ENCODE results near the gene JMJD7.
A peak's percentile ranks its signal among the peaks of the same experiment; 100 is the strongest.

JMJD7 gene

GRCh38 chr15:41877631-41878354 lies 49.9 kb downstream of the JMJD7 start:
- Histone ChIP-seq H3K9ac (peak overlapping the region in 1 of 11 experiments; percentile 4; a peak in 2 of 22 replicates), H3K4me3 (no peak overlapping the region), H3K27me3 (peaks cover 0 to 22% (median 12%) of the 10 kb centered on the region in 11 experiments; a peak in 16 of 22 replicates), H3K4me2 (peak overlapping the region in 8 of 11 experiments; percentile 52 to 88 (median 68); a peak in 16 of 22 replicates), H3K9me3 (replicated peaks in 1 of 11) (no peaks in the 10 kb centered on the region), H3K4me1 (peaks cover 0 to 60% (median 43%) of the 10 kb centered on the region in 10 experiments; a peak in 18 of 20 replicates), H4K20me1 (peaks cover 0 to 27% (median 0%) of the 10 kb centered on the region in 11 experiments; a peak in 6 of 22 replicates), H3K27ac (no peak overlapping the region), H3K36me3 (no peaks in the 10 kb centered on the region)
- TF ChIP-seq Cebpa-rat (IDR thresholded peaks at IDR 0.05), result no peak

- peak overlapping the region in 2 of 11 experiments; percentile 4 to 31; a peak in 2 of 22 replicates for H3K9ac ChIP-seq
- TF ChIP-seq Cebpa-rat (IDR thresholded peaks at IDR 0.05), result no peak
- no peaks in the 10 kb centered on the region for H3K9me3 ChIP-seq (replicated peaks in 1 of 11)
- H4K20me1 ChIP-seq, result peaks cover 0 to 32% (median 0%) of the 10 kb centered on the region in 11 experiments; a peak in 8 of 22 replicates
- H3K4me1 ChIP-seq, result peaks cover 4 to 66% (median 48%) of the 10 kb centered on the region in 10 experiments; a peak in 19 of 20 replicates
- peak overlapping the region in 8 of 11 experiments; percentile 52 to 88 (median 68); a peak in 15 of 22 replicates for H3K4me2 ChIP-seq
- H3K27ac ChIP-seq, result no peak overlapping the region
- no peak overlapping the region for H3K4me3 ChIP-seq
- peaks cover 0 to 22% (median 12%) of the 10 kb centered on the region in 11 experiments; a peak in 16 of 22 replicates for H3K27me3 ChIP-seq
- H3K36me3 ChIP-seq, result no peaks in the 10 kb centered on the region
Observed at GRCh38 chr15:41878355-41878699, 50.4 kb downstream of the JMJD7 start.

- Histone ChIP-seq H3K9ac (no peak overlapping the region), H3K27me3 (peaks cover 0 to 22% (median 12%) of the 10 kb centered on the region in 11 experiments; a peak in 16 of 22 replicates), H3K4me2 (no peak overlapping the region), H3K27ac (no peak overlapping the region), H3K4me3 (no peak overlapping the region), H3K36me3 (no peaks in the 10 kb centered on the region), H4K20me1 (peaks cover 0 to 30% (median 0%) of the 10 kb centered on the region in 11 experiments; a peak in 8 of 22 replicates), H3K4me1 (peaks cover 8 to 70% (median 53%) of the 10 kb centered on the region in 10 experiments; a peak in 19 of 20 replicates), H3K9me3 (replicated peaks in 1 of 11) (no peaks in the 10 kb centered on the region)
- TF ChIP-seq Cebpa-rat (IDR thresholded peaks at IDR 0.05), result no peak
Observed at GRCh38 chr15:41879321-41879845, 51.5 kb downstream of the JMJD7 start.

- no peaks in the 10 kb centered on the region for H3K36me3 ChIP-seq
- no peak overlapping the region for H3K9ac ChIP-seq
- no peak overlapping the region for H3K4me3 ChIP-seq
- peaks cover 0 to 22% (median 0%) of the 10 kb centered on the region in 11 experiments; a peak in 8 of 22 replicates for H4K20me1 ChIP-seq
- H3K4me1 ChIP-seq, result peaks cover 8 to 64% (median 49%) of the 10 kb centered on the region in 10 experiments; a peak in 19 of 20 replicates
- no peaks in the 10 kb centered on the region for H3K9me3 ChIP-seq (replicated peaks in 1 of 11)
- TF ChIP-seq Cebpa-rat (IDR thresholded peaks at IDR 0.05), result no peak
- peak overlapping the region in 1 of 11 experiments; percentile 19; a peak in 1 of 22 replicates for H3K4me2 ChIP-seq
- H3K27me3 ChIP-seq, result peaks cover 0 to 22% (median 12%) of the 10 kb centered on the region in 11 experiments; a peak in 16 of 22 replicates
- H3K27ac ChIP-seq, result no peak overlapping the region
Observed at GRCh38 chr15:41880156-41880877, 52.4 kb downstream of the JMJD7 start.

GRCh38 chr15:41881086-41881485 lies 53.2 kb downstream of the JMJD7 start:
- Histone ChIP-seq H3K9me3 (replicated peaks in 1 of 11) (no peaks in the 10 kb centered on the region), H3K36me3 (no peaks in the 10 kb centered on the region), H3K4me2 (0 out of 22 replicates have a peak overlapping the region, but pooled peaks of 1 of the 11 experiments have one; percentile 23), H3K27me3 (peaks cover 0 to 22% (median 11%) of the 10 kb centered on the region in 11 experiments; a peak in 16 of 22 replicates), H4K20me1 (peaks cover 0 to 22% (median 0%) of the 10 kb centered on the region in 11 experiments; a peak in 7 of 22 replicates), H3K27ac (no peak overlapping the region), H3K9ac (no peak overlapping the region), H3K4me1 (peaks cover 8 to 61% (median 41%) of the 10 kb centered on the region in 10 experiments; a peak in 19 of 20 replicates), H3K4me3 (no peak overlapping the region)
- TF ChIP-seq Cebpa-rat (IDR thresholded peaks at IDR 0.05), result no peak

- Histone ChIP-seq H3K9me3 (replicated peaks in 1 of 11) (no peaks in the 10 kb centered on the region), H3K4me3 (no peak overlapping the region), H3K27me3 (peaks cover 0 to 22% (median 11%) of the 10 kb centered on the region in 11 experiments; a peak in 16 of 22 replicates), H3K4me1 (peaks cover 8 to 56% (median 37%) of the 10 kb centered on the region in 10 experiments; a peak in 19 of 20 replicates), H3K36me3 (no peaks in the 10 kb centered on the region), H4K20me1 (peaks cover 0 to 18% (median 0%) of the 10 kb centered on the region in 11 experiments; a peak in 7 of 22 replicates), H3K27ac (no peak overlapping the region), H3K4me2 (peak overlapping the region in 1 of 11 experiments; percentile 23; a peak in 1 of 22 replicates), H3K9ac (no peak overlapping the region)
- no peak for TF ChIP-seq Cebpa-rat (IDR thresholded peaks at IDR 0.05)
Observed at GRCh38 chr15:41881550-41881919, 53.6 kb downstream of the JMJD7 start.

GRCh38 chr15:41881920-41882688 lies 54.2 kb downstream of the JMJD7 start:
- Histone ChIP-seq H3K9me3 (replicated peaks in 1 of 11) (no peaks in the 10 kb centered on the region), H3K27me3 (peaks cover 0 to 22% (median 11%) of the 10 kb centered on the region in 11 experiments; a peak in 16 of 22 replicates), H3K4me1 (peaks cover 8 to 51% (median 31%) of the 10 kb centered on the region in 10 experiments; a peak in 19 of 20 replicates), H3K36me3 (no peaks in the 10 kb centered on the region), H3K4me3 (no peak overlapping the region), H3K27ac (no peak overlapping the region), H3K9ac (no peak overlapping the region), H4K20me1 (peaks cover 0 to 18% (median 0%) of the 10 kb centered on the region in 11 experiments; a peak in 7 of 22 replicates), H3K4me2 (peak overlapping the region in 8 of 11 experiments; percentile 26 to 72 (median 66); a peak in 13 of 22 replicates)
- TF ChIP-seq Cebpa-rat (IDR thresholded peaks at IDR 0.05), result no peak
